NCI-H82 treated with DMSO at 0.1 percent for 48 hours (cell line): ENCODE measurements around the gene BRCC3.
"Not testable (repeated sequence)": the region's sequence is repeated elsewhere in the genome, so short reads cannot be mapped to it uniquely, and the experiment has no call there.

Experiments
- DNase-seq: peaks from one replicate; lab custom pipeline; 2025; ENCODE audit not compliant: unreplicated experiment; lab: John Stamatoyannopoulos, UW

Gene BRCC3

DNA sequence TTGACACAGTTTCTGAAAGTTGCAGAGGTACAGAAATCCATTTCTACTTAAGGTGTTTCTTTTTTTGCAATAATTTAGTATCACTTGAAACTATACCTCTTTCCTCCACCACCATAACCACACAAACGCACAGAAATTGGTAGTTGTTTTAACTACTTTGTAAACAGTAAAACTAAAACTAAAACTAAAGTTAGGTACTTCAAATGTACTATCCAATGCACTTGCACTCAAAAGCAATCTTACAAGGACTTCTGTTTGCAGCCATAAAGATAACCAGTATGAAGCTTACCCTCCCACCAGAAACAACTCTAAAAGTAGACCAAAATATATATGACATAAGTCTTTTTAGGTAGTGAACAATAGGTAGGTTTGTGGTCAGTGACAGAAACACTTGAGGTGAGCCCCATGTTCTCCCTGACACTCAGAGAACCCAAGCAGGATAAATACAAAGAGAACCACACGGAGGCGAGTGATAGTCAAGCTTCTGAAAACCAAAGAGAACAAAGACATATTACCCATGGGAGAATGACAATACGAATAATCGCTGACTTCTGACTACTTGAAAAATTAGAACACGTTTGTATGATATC, 72.7 kb downstream of the BRCC3 start:
- no peak for DNase-seq

GRCh38 chrX:155144926-155145325, 73.6 kb downstream of the BRCC3 start:
- no peak for DNase-seq

DNA sequence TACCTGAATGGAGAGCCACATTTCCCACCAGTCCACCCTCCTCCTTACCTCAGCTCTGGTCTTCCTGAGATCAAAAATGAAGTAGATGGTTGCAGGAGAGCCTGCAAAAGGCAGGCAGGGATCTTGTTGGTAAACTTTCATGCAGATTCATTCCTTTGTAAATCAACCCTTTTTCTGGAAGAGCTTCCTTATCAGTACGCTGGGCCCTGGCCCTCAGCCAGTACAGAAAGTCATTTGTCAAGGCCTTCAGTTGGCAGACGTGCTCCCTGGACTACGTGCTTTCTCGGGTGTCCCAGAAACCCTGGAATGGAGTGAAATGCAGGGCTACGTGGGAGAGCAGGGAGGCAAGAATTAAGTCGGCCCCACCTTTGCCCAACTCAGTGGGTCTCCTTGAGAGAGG, 76.3 kb downstream of the BRCC3 start:
- not testable (repeated sequence) for DNase-seq

- DNase-seq: not testable (repeated sequence)
These were observed 76.9 kb downstream of the BRCC3 start for GRCh38 chrX:155148166-155148565.

- DNase-seq: no peak
These were observed 77.6 kb downstream of the BRCC3 start for GRCh38 chrX:155148724-155149537.

DNA sequence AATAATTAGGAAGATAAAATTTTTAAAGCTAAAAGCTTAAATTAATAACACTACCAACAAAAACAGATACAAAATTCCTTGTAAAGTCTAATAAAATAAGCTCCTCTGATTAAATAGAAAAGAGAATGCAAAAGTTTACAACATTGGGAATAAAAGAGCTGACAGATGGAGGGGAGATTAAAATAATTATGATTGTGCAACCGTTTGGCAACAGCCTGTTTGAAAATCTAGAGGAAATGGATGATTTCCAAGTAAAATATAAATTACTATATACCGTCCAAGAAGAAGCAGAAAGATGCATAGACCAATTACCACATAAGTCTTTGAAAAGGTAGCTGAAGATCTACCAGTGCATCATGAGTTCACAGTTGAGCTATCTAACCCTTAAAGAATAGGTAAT, 98.6 kb downstream of the BRCC3 start:
- DNase-seq: no peak
